Posterior vena cava (tissue), 2 donors: Measurements from ENCODE around the gene ZNF618. TPM values are rescaled to one million over a fixed set of nuclear protein-coding genes. Genes with fewer than 3 reads are reported as not detected.

Source experiments
- DNase-seq: peaks from one replicate; pipeline ENCODE4 v3.0.0-alpha.2; 2020; ENCODE audit warnings: low spot score
- intact Hi-C, 2 donors: fragments of 100-400 bp; cut with DNase I; formaldehyde crosslinking; loops; one replicate each; pipeline versions ENCODE4 v1.14.1 to v1.14.2; 2022 to 2023
- total RNA-seq, 2 donors: library from RNA; stranded (reverse); fragmentation: NEBNext Ultra II Directional; extraction: Animal tissue kit (Norgen Biotek cat#: 25700); gene quantifications; one replicate each; pipeline ENCODE4 v1.2.1, GENCODE V29; 2021
- donor health status: DM: yes; HTN: yes; CAD: no.
- donor health status: DM: yes; HTN: yes; CAD: no.

Gene ZNF618
- total RNA-seq, 2 donors from 2014 or later, result 7.2 to 9.2 TPM

GRCh38 chr9:113906411-113907110 is 30.5 kb downstream of the ZNF618 start:
- DNase-seq, result no peak
- intact Hi-C loops, result no loop called here

GRCh38 chr9:113907282-113907681 is 31.2 kb downstream of the ZNF618 start:
- intact Hi-C loops, result no loop called here
- DNase-seq, result no peak

- intact Hi-C loops, result no loop called here
- no peak for DNase-seq
Measured at GRCh38 chr9:113909421-113909820, 33.3 kb downstream of the ZNF618 start.

GRCh38 chr9:113910036-113910639 is 34.0 kb downstream of the ZNF618 start:
- DNase-seq, result no peak
- intact Hi-C loops, result no loop called here

- no peak for DNase-seq
- intact Hi-C loops, result no loop called here
Measured at GRCh38 chr9:113911850-113912557, 35.9 kb downstream of the ZNF618 start.

- no peak for DNase-seq
- intact Hi-C loops, result no loop called here
Measured at GRCh38 chr9:113912816-113913215, 36.7 kb downstream of the ZNF618 start.

GRCh38 chr9:113913426-113914195 is 37.5 kb downstream of the ZNF618 start:
- no peak for DNase-seq
- intact Hi-C loops, result no loop called here

GRCh38 chr9:113914517-113914916 is 38.4 kb downstream of the ZNF618 start:
- intact Hi-C loops, result no loop called here
- DNase-seq, result no peak

GRCh38 chr9:113915817-113916434 is 39.8 kb downstream of the ZNF618 start:
- intact Hi-C loops, result no loop called here
- DNase-seq, result no peak

- intact Hi-C loops, result no loop called here
Measured at GRCh38 chr9:113916931-113917330, 40.8 kb downstream of the ZNF618 start.

GRCh38 chr9:113918697-113919350 is 42.7 kb downstream of the ZNF618 start:
- intact Hi-C loops, result no loop called here
- DNase-seq, result no peak

More at GRCh38 chr9:113916931-113917330, 40.8 kb downstream of the ZNF618 start:
- no peak for DNase-seq

- DNase-seq, result no peak
Measured at GRCh38 chr9:113919382-113919781, 43.3 kb downstream of the ZNF618 start.

GRCh38 chr9:113919871-113920270 is 43.8 kb downstream of the ZNF618 start:
- intact Hi-C loops, result no loop called here

More at GRCh38 chr9:113919382-113919781, 43.3 kb downstream of the ZNF618 start:
- intact Hi-C loops, result no loop called here

GRCh38 chr9:113920872-113921271 is 44.8 kb downstream of the ZNF618 start:
- intact Hi-C loops, result no loop called here
- DNase-seq, result no peak

More at GRCh38 chr9:113919871-113920270, 43.8 kb downstream of the ZNF618 start:
- no peak for DNase-seq

- intact Hi-C loops, result no loop called here
- no peak for DNase-seq
Measured at GRCh38 chr9:113921396-113921925, 45.4 kb downstream of the ZNF618 start.

GRCh38 chr9:113922160-113922559 is 46.1 kb downstream of the ZNF618 start:
- intact Hi-C loops, result no loop called here

GRCh38 chr9:113926211-113926610 is 50.1 kb downstream of the ZNF618 start:
- DNase-seq, result no peak
- intact Hi-C loops, result no loop called here

More at GRCh38 chr9:113922160-113922559, 46.1 kb downstream of the ZNF618 start:
- DNase-seq, result no peak

- intact Hi-C loops, result no loop called here
- no peak for DNase-seq
Measured at GRCh38 chr9:113927277-113927676, 51.2 kb downstream of the ZNF618 start.
